ENCODE measurements around the gene SLC9A9.
"Not testable (repeated sequence)": the region's sequence is repeated elsewhere in the genome, so short reads cannot be mapped to it uniquely, and the experiment has no call there.

Gene SLC9A9

DNA sequence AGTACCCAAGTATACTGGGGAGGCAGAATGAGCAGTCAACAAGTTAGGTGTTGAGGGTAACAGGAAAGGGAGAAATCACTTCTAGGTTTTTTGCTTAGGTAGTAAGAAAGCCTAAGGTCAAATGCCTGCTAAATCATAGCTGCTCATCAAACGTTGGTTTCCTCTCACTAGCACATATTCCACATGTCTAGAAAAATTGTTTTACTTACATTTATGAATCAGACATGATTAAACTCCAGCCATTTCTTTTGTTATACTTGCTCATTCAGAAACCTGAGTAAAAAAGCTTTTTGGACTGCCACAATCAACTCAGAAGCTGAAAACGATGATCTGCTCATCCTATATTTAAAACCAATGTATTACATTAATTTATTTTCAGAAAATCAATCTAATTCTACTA, 40.2 kb downstream of the SLC9A9 start:
- DNase-seq (ENCODE audit: low read depth): no peak
- H3K4me3 ChIP-seq (ENCODE audit: control insufficient read depth, low read depth, low read length): no peak overlapping the region
- TF ChIP-seq, protein P1, sequence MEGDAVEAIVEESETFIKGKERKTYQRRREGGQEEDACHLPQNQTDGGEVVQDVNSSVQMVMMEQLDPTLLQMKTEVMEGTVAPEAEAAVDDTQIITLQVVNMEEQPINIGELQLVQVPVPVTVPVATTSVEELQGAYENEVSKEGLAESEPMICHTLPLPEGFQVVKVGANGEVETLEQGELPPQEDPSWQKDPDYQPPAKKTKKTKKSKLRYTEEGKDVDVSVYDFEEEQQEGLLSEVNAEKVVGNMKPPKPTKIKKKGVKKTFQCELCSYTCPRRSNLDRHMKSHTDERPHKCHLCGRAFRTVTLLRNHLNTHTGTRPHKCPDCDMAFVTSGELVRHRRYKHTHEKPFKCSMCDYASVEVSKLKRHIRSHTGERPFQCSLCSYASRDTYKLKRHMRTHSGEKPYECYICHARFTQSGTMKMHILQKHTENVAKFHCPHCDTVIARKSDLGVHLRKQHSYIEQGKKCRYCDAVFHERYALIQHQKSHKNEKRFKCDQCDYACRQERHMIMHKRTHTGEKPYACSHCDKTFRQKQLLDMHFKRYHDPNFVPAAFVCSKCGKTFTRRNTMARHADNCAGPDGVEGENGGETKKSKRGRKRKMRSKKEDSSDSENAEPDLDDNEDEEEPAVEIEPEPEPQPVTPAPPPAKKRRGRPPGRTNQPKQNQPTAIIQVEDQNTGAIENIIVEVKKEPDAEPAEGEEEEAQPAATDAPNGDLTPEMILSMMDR (IDR thresholded peaks at IDR 0.05; ENCODE audit: control insufficient read depth, insufficient read depth, low read depth, low read length, missing control alignments): no peak

DNA sequence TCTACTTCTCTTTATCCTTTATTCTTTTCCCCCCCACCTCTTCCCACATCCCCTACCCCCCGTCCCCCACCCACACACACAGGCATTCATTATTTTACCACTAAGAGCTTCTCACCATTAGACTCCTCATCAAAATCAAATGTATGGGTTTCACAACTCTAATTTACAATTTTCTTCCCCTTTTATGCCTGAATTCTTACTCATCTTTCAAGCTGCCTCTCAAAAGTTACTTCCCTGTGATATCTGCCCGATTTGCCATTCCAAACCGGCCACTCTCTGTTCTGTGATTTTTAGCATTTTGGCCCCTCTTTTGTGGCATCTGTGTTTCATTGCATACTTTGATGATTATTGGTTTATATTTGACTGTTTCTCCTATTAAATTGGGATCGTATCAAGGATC, 42.2 kb downstream of the SLC9A9 start:
- no peak overlapping the region for H3K4me3 ChIP-seq (ENCODE audit: control insufficient read depth, low read depth, low read length)
- TF ChIP-seq, protein P1 (IDR thresholded peaks at IDR 0.05; ENCODE audit: control insufficient read depth, insufficient read depth, low read depth, low read length, missing control alignments): no peak
- no peak for DNase-seq (ENCODE audit: low read depth)

GRCh38 chr3:143805476-143805875, 42.8 kb downstream of the SLC9A9 start:
- DNase-seq (ENCODE audit: low read depth); H3K4me3 ChIP-seq (ENCODE audit: control insufficient read depth, low read depth, low read length): not testable (repeated sequence)

DNA sequence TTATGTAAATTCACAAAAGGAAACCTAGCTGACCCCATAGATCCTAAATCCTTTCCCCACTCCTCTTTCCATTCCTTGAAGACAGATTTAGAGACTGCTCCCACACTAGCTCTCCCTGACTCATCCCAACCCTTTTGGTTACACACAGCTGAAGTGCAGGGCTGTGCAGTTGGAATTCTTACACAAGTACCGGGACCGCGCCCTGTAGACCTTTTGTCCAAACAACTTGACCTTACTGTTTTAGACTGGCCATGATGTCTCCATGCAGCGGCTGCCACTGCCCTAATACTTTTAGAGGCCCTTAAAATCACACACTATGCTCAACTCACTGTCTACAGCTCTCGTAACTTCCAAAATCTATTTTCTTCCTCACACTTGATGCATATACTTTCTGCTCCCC, 47.2 kb downstream of the SLC9A9 start:
- not testable (repeated sequence) for DNase-seq (ENCODE audit: low read depth); H3K4me3 ChIP-seq (ENCODE audit: control insufficient read depth, low read depth, low read length)

- not testable (repeated sequence) for H3K4me3 ChIP-seq (ENCODE audit: control insufficient read depth, low read depth, low read length); DNase-seq (ENCODE audit: low read depth)
Measured at GRCh38 chr3:143798151-143798550, 50.1 kb downstream of the SLC9A9 start.

DNA sequence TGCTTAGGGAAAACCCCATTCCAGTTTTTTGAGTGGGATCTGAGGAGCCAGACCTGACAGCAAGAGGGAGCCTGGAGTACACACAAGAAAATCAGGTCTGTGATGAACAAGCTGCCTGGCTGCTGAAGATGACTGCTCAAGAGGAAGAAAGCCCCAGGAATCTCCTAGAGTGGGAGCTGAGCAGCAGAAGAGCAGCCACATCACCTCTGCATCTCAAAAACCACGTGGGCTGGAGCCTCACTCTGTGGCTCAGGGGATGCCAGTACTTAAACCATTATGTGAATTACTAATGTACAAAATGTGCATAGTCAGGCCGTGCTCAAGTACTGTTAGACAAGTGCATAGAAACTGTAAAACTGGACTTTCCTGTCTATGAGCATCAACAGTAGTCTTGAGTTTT, 52.4 kb downstream of the SLC9A9 start:
- H3K4me3 ChIP-seq (ENCODE audit: control insufficient read depth, low read depth, low read length): no peak overlapping the region
- no peak for DNase-seq (ENCODE audit: low read depth)
- TF ChIP-seq, protein P1 (IDR thresholded peaks at IDR 0.05; ENCODE audit: control insufficient read depth, insufficient read depth, low read depth, low read length, missing control alignments): peak; percentile 13

DNA sequence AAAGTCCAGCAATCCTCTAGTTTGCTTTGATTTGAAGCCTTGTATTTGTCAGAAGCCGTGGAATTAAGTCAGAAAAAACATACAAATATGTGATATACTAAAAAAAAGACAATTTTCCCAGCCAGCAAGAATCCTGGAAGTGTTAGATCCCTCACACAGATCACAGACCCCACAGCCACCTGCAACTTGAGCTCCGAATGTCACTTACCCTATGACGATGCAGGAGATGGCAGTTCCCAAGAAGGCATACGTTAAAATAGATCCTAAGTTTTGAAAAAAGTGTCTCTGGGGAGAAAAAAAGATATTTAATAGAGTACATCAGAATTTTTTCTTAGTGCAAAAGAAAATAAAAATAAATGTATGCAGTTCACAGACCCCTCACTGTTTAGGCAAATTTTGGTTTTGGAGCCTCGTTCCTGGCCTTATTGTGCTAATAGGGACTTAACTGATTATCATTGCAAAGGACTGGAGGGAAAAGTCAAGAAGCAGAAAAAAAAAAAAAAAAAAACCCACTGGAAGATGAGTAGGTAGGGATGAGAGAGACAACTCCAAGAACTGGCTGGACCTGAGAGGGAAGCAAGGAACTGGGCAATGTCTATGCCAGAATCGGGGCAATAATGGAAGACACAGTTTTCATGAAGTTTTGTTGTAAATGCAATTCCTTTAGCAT, 53.3 kb downstream of the SLC9A9 start:
- no peak for DNase-seq (ENCODE audit: low read depth)
- H3K4me3 ChIP-seq (ENCODE audit: control insufficient read depth, low read depth, low read length): no peak overlapping the region
- TF ChIP-seq, protein P1 (IDR thresholded peaks at IDR 0.05; ENCODE audit: control insufficient read depth, insufficient read depth, low read depth, low read length, missing control alignments): no peak

GRCh38 chr3:143793971-143794370, 54.3 kb downstream of the SLC9A9 start:
- H3K4me3 ChIP-seq (ENCODE audit: control insufficient read depth, low read depth, low read length): no peak overlapping the region
- TF ChIP-seq, protein P1 (IDR thresholded peaks at IDR 0.05; ENCODE audit: control insufficient read depth, insufficient read depth, low read depth, low read length, missing control alignments): no peak
- DNase-seq (ENCODE audit: low read depth): no peak

Measured in AG09309 (cell line).